K562 (cell line): ENCODE data around the gene MRPL54. TPM values are rescaled to one million over a fixed set of nuclear protein-coding genes. Genes with fewer than 3 reads are reported as not detected.

Source experiments
- ATF4 ChIP-seq: fragments of 450-650 bp; formaldehyde crosslinking; IDR thresholded peaks from 2 replicates; pipeline ENCODE4 v1.4.0; 2022; ENCODE audit warnings: mild to moderate bottlenecking, moderate library complexity
- CHD4 ChIP-seq: fragments of 200-600 bp; sonication (generic); IDR thresholded peaks from 3 replicates; pipeline ENCODE4 v1.6.1; 2012; ENCODE audit warnings: low read depth, mild to moderate bottlenecking, mixed read lengths, low read length, inconsistent platforms; ENCODE audit not compliant: insufficient read depth, insufficient replicate concordance, poor library complexity, severe bottlenecking
- E2F1 ChIP-seq: sonication (generic); formaldehyde crosslinking; IDR thresholded peaks from 2 replicates; pipeline ENCODE4 v1.8.1; 2023; ENCODE audit warnings: mild to moderate bottlenecking, missing genetic modification reagents, moderate library complexity
- EGR1 ChIP-seq: fragments of 450-650 bp; conservative IDR thresholded peaks from 2 replicates; pipeline ENCODE4 v1.6.1; 2017; ENCODE audit warnings: mild to moderate bottlenecking
- HBP1 ChIP-seq: fragments of 450-650 bp; formaldehyde crosslinking; IDR thresholded peaks from 2 replicates; pipeline ENCODE4 v1.4.0; 2022; ENCODE audit warnings: missing genetic modification characterization
- HDAC1 ChIP-seq, 2 experiments: fragments of 450-650 bp; IDR thresholded peaks; 2 replicates each; pipeline ENCODE4 v1.6.1; 2016 to 2017; ENCODE audit warnings: inconsistent platforms in 1 of 2, mild to moderate bottlenecking in 1 of 2, moderate library complexity in 1 of 2
- HNRNPUL1 ChIP-seq: fragments of 200-400 bp; formaldehyde crosslinking; IDR thresholded peaks from 2 replicates; pipeline ENCODE4 v1.6.1; 2017; ENCODE audit warnings: low read length
- MCM7 ChIP-seq, 2 experiments: fragments of 450-650 bp; IDR thresholded peaks; 2 replicates each; pipeline ENCODE4 v1.6.1; 2016 to 2018
- NR1H2 ChIP-seq: sonication (generic); formaldehyde crosslinking; IDR thresholded peaks from 2 replicates; pipeline ENCODE4 v1.4.0; 2020; ENCODE audit warnings: mild to moderate bottlenecking, missing genetic modification reagents
- NR2C1 ChIP-seq, 2 experiments: fragments of 450-650 bp; IDR thresholded peaks; 2 replicates each; pipeline ENCODE4 v1.6.1; 2017; ENCODE audit warnings: mild to moderate bottlenecking in 2 of 2, antibody characterized with exemption in 1 of 2, inconsistent platforms in 1 of 2, missing compliant biosample characterization in 1 of 2, missing genetic modification characterization in 1 of 2
- PRDM10 ChIP-seq: fragments of 450-650 bp; IDR thresholded peaks from 2 replicates; pipeline ENCODE4 v1.6.1; 2018; ENCODE audit not compliant: partially characterized antibody
- SIX5 ChIP-seq, 2 experiments: IDR thresholded peaks; 2 replicates each; pipeline ENCODE4 v1.6.1; 2011; ENCODE audit warnings: low read length in 2 of 2, borderline replicate concordance in 1 of 2, low read depth in 1 of 2, mild to moderate bottlenecking in 1 of 2, moderate library complexity in 1 of 2; ENCODE audit not compliant: insufficient read depth in 1 of 2
- SPI1 ChIP-seq: IDR thresholded peaks from 2 replicates; pipeline ENCODE4 v1.6.1; 2011; ENCODE audit warnings: low read depth, low read length, control low read depth, borderline replicate concordance
- THRAP3 ChIP-seq: fragments of 450-650 bp; IDR thresholded peaks from 2 replicates; pipeline ENCODE4 v1.6.1; 2016; ENCODE audit warnings: mild to moderate bottlenecking, inconsistent platforms, borderline replicate concordance
- USF1 ChIP-seq: sonication (generic); formaldehyde crosslinking; IDR thresholded peaks from 2 replicates; pipeline ENCODE4 v1.9.0; 2022; ENCODE audit warnings: mild to moderate bottlenecking, missing genetic modification reagents
- YY1 ChIP-seq, 3 experiments: IDR thresholded peaks; 2 replicates each; pipeline ENCODE4 v1.6.1; 2011; ENCODE audit warnings: low read length in 2 of 3, mild to moderate bottlenecking in 2 of 3, moderate library complexity in 2 of 3, borderline replicate concordance in 1 of 3, control low read depth in 1 of 3, low read depth in 1 of 3; ENCODE audit not compliant: insufficient read depth in 3 of 3, insufficient replicate concordance in 2 of 3, control insufficient read depth in 1 of 3, insufficient read length in 1 of 3; ENCODE audit errors: extremely low read depth in 1 of 3
- ZNF561 ChIP-seq: fragments of 450-650 bp; formaldehyde crosslinking; conservative IDR thresholded peaks from 2 replicates; pipeline ENCODE4 v1.4.0; 2020; ENCODE audit warnings: mild to moderate bottlenecking, moderate library complexity
- ZNF644 ChIP-seq: fragments of 200-800 bp; sonication (Bioruptor generic); IDR thresholded peaks from 2 replicates; pipeline ENCODE4 v1.6.1; 2016; ENCODE audit warnings: low read depth, missing genetic modification characterization, missing compliant biosample characterization
- ZNF75A ChIP-seq: fragments of 450-650 bp; formaldehyde crosslinking; IDR thresholded peaks from 2 replicates; pipeline ENCODE4 v1.4.0; 2020; ENCODE audit warnings: mild to moderate bottlenecking
- ZNF766 ChIP-seq: fragments of 200-800 bp; sonication (Bioruptor generic); conservative IDR thresholded peaks from 2 replicates; pipeline ENCODE4 v1.6.1; 2016; ENCODE audit warnings: missing genetic modification characterization, missing compliant biosample characterization
- polyA plus RNA-seq, 8 experiments: library from polyadenylated mRNA; depleted of rRNA in 4 of 8; stranded (reverse) in 5 of 8; unstranded in 3 of 8; fragments of >200 nt; fragmentation: Nextera tagmentation in 2 of 8; fragmentation: Illumina TruSeq in 1 of 8; extraction: Ambion mirVana in 2 of 8; extraction: Trizol in 1 of 8; gene quantifications; 2 replicates each; pipeline versions ENCODE4 v1.2.1 to v1.2.3, GENCODE V29; 2011 to 2014; ENCODE audit warnings: inconsistent platforms in 1 of 8, missing spikeins in 1 of 8
- total RNA-seq, 7 experiments: library from RNA; depleted of rRNA in 6 of 7; stranded (reverse); fragments of >200 nt in 6 of 7; fragmentation: Illumina TruSeq in 2 of 7; extraction: Trizol in 2 of 7; gene quantifications; 2 replicates each; pipeline versions ENCODE4 v1.2.1 to v1.2.3, GENCODE V29; 2011 to 2021; ENCODE audit warnings: low replicate concordance in 1 of 7

Gene MRPL54
- total and polyA plus RNA-seq, 9 of the 15 experiments (the other 6 are each of a cell fraction or from before 2014, with no cell fraction given), result 3.5 to 120 (median 56.9) TPM

GRCh38 chr19:3743486-3743885, 19.0 kb upstream of the MRPL54 start (continued):
- TF ChIP-seq HNRNPUL1 (no peak), MCM7 (IDR thresholded peaks at IDR 0.05) (no peak), ATF4 (CRISPR knock-in tag) (no peak), NR1H2 (CRISPR knock-in tag) (no peak), SPI1 (peak; percentile 72), ZNF561 (CRISPR knock-in tag) (no peak), SIX5 (IDR thresholded peaks at IDR 0.05; ENCODE audit: borderline replicate concordance in 1 of 2, insufficient read depth in 1 of 2, low read depth in 1 of 2, low read length in 2 of 2) (peak; percentile 53 to 63; a peak in 3 of 4 replicates), NR2C1 (IDR thresholded peaks at IDR 0.05) (peak; percentile 51), NR2C1 (tag; IDR thresholded peaks at IDR 0.05) (no peak), HBP1 (no peak), HDAC1 (IDR thresholded peaks at IDR 0.05) (no peak), ZNF644 (tag) (no peak), PRDM10 (no peak), USF1 (peak; percentile 81), ZNF766 (no peak), ZNF75A (no peak), THRAP3 (no peak), YY1 (IDR thresholded peaks at IDR 0.05; ENCODE audit: borderline replicate concordance in 1 of 3, control insufficient read depth in 1 of 3, extremely low read depth in 1 of 3, insufficient read depth in 3 of 3, insufficient read length in 1 of 3, insufficient replicate concordance in 2 of 3, low read depth in 1 of 3, low read length in 2 of 3) (peak in 1 of 3 experiments; percentile 27), EGR1 (no peak), CHD4 (no peak), E2F1 (CRISPR knock-in tag) (no peak)
